Heart right ventricle (tissue), 16 donors: Measurements from ENCODE around the gene NOP16. TPM values are rescaled to one million over a fixed set of nuclear protein-coding genes. Genes with fewer than 3 reads are reported as not detected.

Experiments
- ATAC-seq, 8 donors: fragments of 200-7000 bp; cut with Tn5 transposase; one replicate each; pipeline ENCODE4 v1.9.1; 2020; ENCODE audit warnings: mild to moderate bottlenecking in 8 of 8, moderate library complexity in 8 of 8, moderate number of reproducible peaks in 1 of 8
- DNase-seq, 2 donors: peaks; one replicate each; pipeline ENCODE4 v3.0.0-alpha.2; 2020
- H3K27ac ChIP-seq, 10 donors: fragments of 200-600 bp; sonication (generic) in 2 of 10; one replicate each; pipeline versions ENCODE4 v1.5.0 to v1.8.0; 2020 to 2022; ENCODE audit warnings: mild to moderate bottlenecking in 3 of 10
- H3K27me3 ChIP-seq, 7 donors: fragments of 200-600 bp; one replicate each; pipeline ENCODE4 v1.8.0; 2021 to 2022; ENCODE audit warnings: mild to moderate bottlenecking in 2 of 7
- H3K36me3 ChIP-seq, 9 donors: fragments of 200-600 bp; sonication (generic) in 1 of 9; one replicate each; pipeline versions ENCODE4 v1.5.0 to v1.8.0; 2020 to 2022; ENCODE audit warnings: mild to moderate bottlenecking in 2 of 9
- H3K4me1 ChIP-seq, 9 donors: fragments of 200-600 bp; sonication (generic) in 1 of 9; one replicate each; pipeline versions ENCODE4 v1.5.0 to v1.8.0; 2020 to 2022; ENCODE audit warnings: mild to moderate bottlenecking in 4 of 9
- H3K4me3 ChIP-seq, 10 donors: fragments of 200-600 bp; sonication (generic) in 2 of 10; one replicate each; pipeline versions ENCODE4 v1.5.0 to v1.8.0; 2020 to 2022; ENCODE audit warnings: mild to moderate bottlenecking in 7 of 10, moderate library complexity in 2 of 10
- H3K9me3 ChIP-seq, 11 donors: fragments of 200-600 bp in 10 of 11; sonication (generic) in 2 of 11; one replicate each; pipeline versions ENCODE4 v1.5.0 to v1.8.0; 2013 to 2022; ENCODE audit warnings: mild to moderate bottlenecking in 2 of 11, control low read depth in 1 of 11, moderate library complexity in 1 of 11
- WGBS, 2 donors: extraction: QIAGEN DNeasy Blood & Tissue Kit; methylation state at CpG; one replicate each; pipeline ENCODE4 v1.1.7; 2013; ENCODE audit warnings: inconsistent platforms in 1 of 2; 5-methylcytosine and 5-hydroxymethylcytosine counted together
- intact Hi-C, 10 donors: fragments of 100-400 bp; cut with DNase I; formaldehyde crosslinking; loops; one replicate each; pipeline versions ENCODE4 v1.11.1 to v1.14.2; 2022
- polyA plus RNA-seq, 2 donors: library from polyadenylated mRNA; stranded (reverse); fragments of 200-250 nt; gene quantifications; one replicate each; pipeline ENCODE4 v1.2.3, GENCODE V29; 2013
- total RNA-seq, 10 donors: library from RNA; stranded (reverse); fragmentation: NEBNext Ultra II Directional in 3 of 10; extraction: Animal tissue kit (Norgen Biotek cat#: 25700) in 3 of 10; gene quantifications; one replicate each; pipeline versions ENCODE4 v1.2.1 to v1.2.4, GENCODE V29; 2021 to 2023
- TF ChIP-seq, protein P1 (sequence below), 9 donors: fragments of 200-600 bp; sonication (generic) in 2 of 9; IDR thresholded peaks; one replicate each; pipeline versions ENCODE4 v1.5.0 to v1.8.0; 2021 to 2022; ENCODE audit warnings: antibody characterized with exemption in 9 of 9, mild to moderate bottlenecking in 5 of 9, moderate library complexity in 1 of 9
- donor health status: Arrhythmogenic right ventricular cardiomyopathy.
- donor health status: ischemic (EF 13 %, LVEDD 7.1; RV severe dilation, severe dysfunction).
- donor health status: healthy with polysubstance abuse.
- donor health status: DM: no; HTN: yes; CAD: no.
- donor health status: DM: no; HTN: no; CAD: no.
- donor health status: ischemic (EF 25% LVEDD 6.9; RV normal size, moderate dysfunction).
- donor health status: ischemic (EF 25% LVEDD 5.7; RV mildly dilated, moderate dysfunction).
- donor health status: healthy.
- donor health status: DM: yes; HTN: yes; CAD: no.
- donor health status: Ischemic cardiomyopathy.
- donor health status: ischemic (EF 35%, LVEDD 5.7; RV mildly dilated, moderate dysfunction).
- donor health status: nonischemic (EF 11% LVEDD 7.7; RV severe dilation, severe dysfunction).
- donor health status: DM: yes; HTN: yes; CAD: no.
- donor health status: PGD.
- donor health status: ischemic (EF 29% LVEDD 5.4; RV normal size, mild dysfunction).
- donor health status: nonischemic (EF 23%, LVEDD 6.1; RV moderate dilation, normal function).

Gene NOP16
- total and polyA plus RNA-seq, 12 donors, result 11.3 to 84.0 (median 19.1) TPM

DNA sequence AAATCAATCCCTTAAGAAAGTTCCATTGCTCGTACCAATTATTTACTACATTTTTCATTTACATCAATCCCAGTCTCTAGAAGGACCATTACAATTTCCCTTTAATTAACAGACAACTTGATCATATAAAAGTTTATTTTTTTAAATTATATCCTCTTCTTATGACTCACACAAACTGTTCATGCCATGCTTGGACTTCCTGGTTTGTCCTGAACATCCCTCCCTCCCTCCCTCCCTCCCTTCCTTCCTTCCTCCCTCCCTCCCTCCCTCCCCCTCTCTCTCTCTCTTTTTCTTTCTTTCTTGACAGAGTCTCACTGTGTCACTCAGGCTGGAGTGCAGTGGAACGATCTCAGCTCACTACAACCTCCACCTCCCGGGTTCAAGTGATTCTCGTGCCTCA lies 39.6 kb upstream of the NOP16 start:
- Histone ChIP-seq H3K27ac (no peak overlapping the region), H3K4me1 (no peaks in the 10 kb centered on the region), H3K36me3 (no peaks in the 10 kb centered on the region), H3K27me3 (peaks cover 0 to 16% (median 0%) of the 10 kb centered on the region in 7 donors), H3K4me3 (no peak overlapping the region), H3K9me3 (no peaks in the 10 kb centered on the region)
- 72 to 77% methylated on average over 4 of the region's 4 CpGs for WGBS, 2 donors
- DNase-seq (no peak), ATAC-seq (no peak)
- TF ChIP-seq, protein P1, sequence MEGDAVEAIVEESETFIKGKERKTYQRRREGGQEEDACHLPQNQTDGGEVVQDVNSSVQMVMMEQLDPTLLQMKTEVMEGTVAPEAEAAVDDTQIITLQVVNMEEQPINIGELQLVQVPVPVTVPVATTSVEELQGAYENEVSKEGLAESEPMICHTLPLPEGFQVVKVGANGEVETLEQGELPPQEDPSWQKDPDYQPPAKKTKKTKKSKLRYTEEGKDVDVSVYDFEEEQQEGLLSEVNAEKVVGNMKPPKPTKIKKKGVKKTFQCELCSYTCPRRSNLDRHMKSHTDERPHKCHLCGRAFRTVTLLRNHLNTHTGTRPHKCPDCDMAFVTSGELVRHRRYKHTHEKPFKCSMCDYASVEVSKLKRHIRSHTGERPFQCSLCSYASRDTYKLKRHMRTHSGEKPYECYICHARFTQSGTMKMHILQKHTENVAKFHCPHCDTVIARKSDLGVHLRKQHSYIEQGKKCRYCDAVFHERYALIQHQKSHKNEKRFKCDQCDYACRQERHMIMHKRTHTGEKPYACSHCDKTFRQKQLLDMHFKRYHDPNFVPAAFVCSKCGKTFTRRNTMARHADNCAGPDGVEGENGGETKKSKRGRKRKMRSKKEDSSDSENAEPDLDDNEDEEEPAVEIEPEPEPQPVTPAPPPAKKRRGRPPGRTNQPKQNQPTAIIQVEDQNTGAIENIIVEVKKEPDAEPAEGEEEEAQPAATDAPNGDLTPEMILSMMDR (IDR thresholded peaks at IDR 0.05), result no peak
- intact Hi-C loops, result no loop called here

DNA sequence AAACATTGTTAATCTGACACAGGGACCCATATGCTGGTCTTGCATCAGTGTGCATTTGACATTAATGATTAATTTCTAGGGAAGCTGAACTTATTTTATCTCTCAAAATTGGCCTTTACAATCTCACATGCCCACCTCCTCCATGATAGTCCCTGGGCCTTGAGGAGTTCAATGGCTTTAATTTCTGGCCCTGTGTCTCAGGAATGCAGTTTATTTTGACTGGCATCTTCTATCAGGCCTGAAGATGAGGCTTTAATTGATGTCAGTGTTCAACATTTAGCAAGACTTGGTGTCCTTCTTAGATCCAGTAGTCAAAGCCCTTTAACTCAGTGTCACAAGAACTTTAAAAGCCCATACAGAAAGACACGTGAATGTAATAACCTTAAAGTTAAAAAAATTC lies 38.5 kb upstream of the NOP16 start:
- H3K27me3 ChIP-seq, result peaks cover 0 to 9% (median 0%) of the 10 kb centered on the region in 7 donors
- no peaks in the 10 kb centered on the region for H3K9me3 ChIP-seq
- ATAC-seq (no peak), DNase-seq (no peak)
- TF ChIP-seq, protein P1 (IDR thresholded peaks at IDR 0.05), result no peak
- no peak overlapping the region for H3K4me3 ChIP-seq
- WGBS, 2 donors, result 84 to 87% methylated on average over 1 of the region's 1 CpG
- no peaks in the 10 kb centered on the region for H3K36me3 ChIP-seq
- no peak overlapping the region for H3K27ac ChIP-seq
- intact Hi-C loops, result no loop called here
- no peaks in the 10 kb centered on the region for H3K4me1 ChIP-seq

DNA sequence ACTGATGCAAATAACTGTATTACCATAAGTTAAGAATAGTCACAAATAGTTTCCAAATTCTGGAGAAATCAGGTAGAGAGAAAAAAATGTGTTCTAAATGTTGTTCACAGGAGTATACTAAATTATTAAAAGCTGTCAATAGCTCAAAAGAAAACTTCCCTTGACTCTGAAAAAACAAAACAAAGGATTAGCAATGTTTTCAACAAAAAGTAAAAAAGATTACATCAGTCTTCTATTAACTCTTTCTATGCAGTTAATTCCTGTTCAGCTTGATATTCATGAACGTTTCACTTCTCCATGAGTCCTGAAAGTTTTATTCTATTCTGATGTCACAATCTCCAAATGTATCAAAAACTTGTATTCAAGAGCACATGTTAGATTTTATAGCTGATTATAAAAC lies 37.4 kb upstream of the NOP16 start:
- intact Hi-C loops, result no loop called here
- TF ChIP-seq, protein P1 (IDR thresholded peaks at IDR 0.05), result no peak
- ATAC-seq (no peak), DNase-seq (no peak)
- WGBS, 2 donors, result 90 to 98% methylated on average over 1 of the region's 1 CpG
- peaks cover 0 to 9% (median 0%) of the 10 kb centered on the region in 7 donors for H3K27me3 ChIP-seq
- H3K9me3 ChIP-seq, result no peaks in the 10 kb centered on the region
- no peaks in the 10 kb centered on the region for H3K4me1 ChIP-seq
- no peak overlapping the region for H3K27ac ChIP-seq
- H3K36me3 ChIP-seq, result no peaks in the 10 kb centered on the region
- H3K4me3 ChIP-seq, result no peak overlapping the region

DNA sequence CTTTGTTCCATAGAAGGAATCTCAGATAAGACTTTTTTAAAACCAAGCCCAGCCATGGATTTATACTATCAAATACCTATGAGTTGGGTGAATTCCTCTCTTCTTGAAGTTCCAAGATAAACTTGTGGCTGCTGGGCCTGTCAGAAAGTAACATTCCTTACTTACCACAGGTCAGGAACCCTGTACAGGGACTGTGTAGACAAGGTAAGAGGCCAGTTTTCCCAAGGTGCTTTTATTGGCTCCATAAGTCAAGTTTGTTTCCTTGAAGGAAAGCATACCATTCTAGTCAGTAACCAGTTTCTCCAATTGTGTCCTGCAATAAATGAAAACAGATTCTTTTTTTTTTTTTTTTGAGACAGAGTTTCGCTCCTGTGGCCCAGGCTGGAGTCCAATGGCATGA lies 36.7 kb upstream of the NOP16 start:
- Histone ChIP-seq H3K4me3 (no peak overlapping the region), H3K27me3 (peaks cover 0 to 9% (median 0%) of the 10 kb centered on the region in 7 donors), H3K27ac (no peak overlapping the region), H3K4me1 (no peaks in the 10 kb centered on the region), H3K9me3 (no peaks in the 10 kb centered on the region), H3K36me3 (no peaks in the 10 kb centered on the region)
- ATAC-seq, result no peak
- intact Hi-C loops, result no loop called here
- TF ChIP-seq, protein P1 (IDR thresholded peaks at IDR 0.05), result no peak
- WGBS, 2 donors, result 91 to 100% methylated on average over 1 of the region's 1 CpG
- no peak for DNase-seq
